DND-41 (cell line): ENCODE data around the gene SUCLG2.

Experiments
- CTCF ChIP-seq: IDR thresholded peaks from 2 replicates; pipeline ENCODE4 v1.5.1; 2012; ENCODE audit warnings: borderline replicate concordance, low read length, moderate library complexity, mild to moderate bottlenecking; ENCODE audit not compliant: poor library complexity, severe bottlenecking; ENCODE audit errors: extremely low read depth
- EZH2 ChIP-seq: IDR thresholded peaks from 3 replicates; pipeline ENCODE4 v1.6.1; 2012; ENCODE audit warnings: borderline replicate concordance, low read depth, mild to moderate bottlenecking, moderate library complexity, low read length, inconsistent platforms; ENCODE audit not compliant: severe bottlenecking

DNA sequence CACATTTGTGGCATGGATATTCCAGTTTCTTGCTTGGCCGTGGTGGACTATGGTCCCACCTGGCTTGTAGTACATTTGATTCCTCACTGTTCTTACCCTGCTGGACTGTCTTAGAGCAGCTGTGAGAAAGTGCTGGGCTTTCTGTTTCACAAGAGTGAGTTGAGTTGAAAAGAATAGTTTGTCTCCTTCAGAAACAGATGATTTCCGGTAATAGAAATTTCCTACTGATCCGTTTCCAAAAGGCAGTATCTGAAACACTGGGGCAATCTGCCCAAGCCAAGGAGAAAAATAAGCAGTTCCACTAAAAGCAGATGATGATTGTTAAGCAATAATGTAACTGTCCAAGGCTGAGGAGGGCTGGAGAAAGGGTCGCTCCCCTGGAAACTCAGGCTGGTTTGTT lies 96.0 kb downstream of the SUCLG2 start:
- TF ChIP-seq CTCF (no peak), EZH2 (no peak)
